SK-N-SH treated with all-trans-retinoic acid at 6 μM for 48 hours (cell line): Measurements from ENCODE around the gene SUGP2.

ENCODE experiments used
- ARNTL ChIP-seq: fragments of 450-650 bp; formaldehyde crosslinking; IDR thresholded peaks from 2 replicates; pipeline ENCODE4 v1.5.0; 2020; ENCODE audit warnings: low read depth, mild to moderate bottlenecking, moderate library complexity, borderline replicate concordance
- CSDC2 ChIP-seq: fragments of 250-450 bp; sonication (Bioruptor Pico); IDR thresholded peaks from 2 replicates; pipeline ENCODE4 v1.5.0; 2020; ENCODE audit warnings: mild to moderate bottlenecking, moderate library complexity
- OSR1 ChIP-seq: fragments of 250-450 bp; sonication (Bioruptor Pico); IDR thresholded peaks from 2 replicates; pipeline ENCODE4 v1.8.0; 2022; ENCODE audit warnings: moderate library complexity, mild to moderate bottlenecking, inconsistent platforms
- PATZ1 ChIP-seq: fragments of 250-450 bp; sonication (Bioruptor Pico); IDR thresholded peaks from 2 replicates; pipeline ENCODE4 v1.8.0; 2020; ENCODE audit warnings: mild to moderate bottlenecking, moderate library complexity, borderline replicate concordance
- RARB ChIP-seq: fragments of 250-450 bp; sonication (Bioruptor Pico); IDR thresholded peaks from 2 replicates; pipeline ENCODE4 v1.8.0; 2021; ENCODE audit warnings: mild to moderate bottlenecking, moderate library complexity
- TSHZ2 ChIP-seq: fragments of 250-450 bp; sonication (Bioruptor Pico); IDR thresholded peaks from 2 replicates; pipeline ENCODE4 v1.5.0; 2020; ENCODE audit warnings: mild to moderate bottlenecking, moderate library complexity
- ZFP3 ChIP-seq: fragments of 250-450 bp; sonication (Bioruptor Pico); IDR thresholded peaks from 2 replicates; pipeline ENCODE4 v1.5.0; 2020; ENCODE audit warnings: mild to moderate bottlenecking, moderate library complexity
- ZFP30 ChIP-seq: fragments of 450-650 bp; formaldehyde crosslinking; IDR thresholded peaks from 2 replicates; pipeline ENCODE4 v1.5.0; 2022; ENCODE audit warnings: mild to moderate bottlenecking, moderate library complexity
- TF ChIP-seq, protein P1 (sequence below): fragments of 250-450 bp; sonication (Bioruptor Pico); IDR thresholded peaks from 2 replicates; pipeline ENCODE4 v1.5.1; 2020; ENCODE audit warnings: low read depth, mild to moderate bottlenecking, moderate library complexity
- TF ChIP-seq, protein P2 (sequence below): fragments of 250-450 bp; sonication (Bioruptor Pico); IDR thresholded peaks from 2 replicates; pipeline ENCODE4 v1.8.0; 2021; ENCODE audit warnings: low read depth, mild to moderate bottlenecking, moderate library complexity, borderline replicate concordance

GRCh38 chr19:19064098-19064722 lies 30.9 kb upstream of the SUGP2 start:
- no peak for TF ChIP-seq ARNTL (CRISPR knock-in tag)
- TF ChIP-seq CSDC2 (CRISPR knock-in tag) = no peak
- no peak for TF ChIP-seq PATZ1 (CRISPR knock-in tag)
- TF ChIP-seq, protein P1, sequence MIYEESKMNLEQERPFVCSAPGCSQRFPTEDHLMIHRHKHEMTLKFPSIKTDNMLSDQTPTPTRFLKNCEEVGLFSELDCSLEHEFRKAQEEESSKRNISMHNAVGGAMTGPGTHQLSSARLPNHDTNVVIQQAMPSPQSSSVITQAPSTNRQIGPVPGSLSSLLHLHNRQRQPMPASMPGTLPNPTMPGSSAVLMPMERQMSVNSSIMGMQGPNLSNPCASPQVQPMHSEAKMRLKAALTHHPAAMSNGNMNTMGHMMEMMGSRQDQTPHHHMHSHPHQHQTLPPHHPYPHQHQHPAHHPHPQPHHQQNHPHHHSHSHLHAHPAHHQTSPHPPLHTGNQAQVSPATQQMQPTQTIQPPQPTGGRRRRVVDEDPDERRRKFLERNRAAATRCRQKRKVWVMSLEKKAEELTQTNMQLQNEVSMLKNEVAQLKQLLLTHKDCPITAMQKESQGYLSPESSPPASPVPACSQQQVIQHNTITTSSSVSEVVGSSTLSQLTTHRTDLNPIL = no peak
- TF ChIP-seq TSHZ2 (CRISPR knock-in tag) = no peak
- TF ChIP-seq OSR1 (CRISPR knock-in tag) = no peak
- no peak for TF ChIP-seq ZFP30 (CRISPR knock-in tag)
- TF ChIP-seq RARB (CRISPR knock-in tag) = no peak
- no peak for TF ChIP-seq ZFP3
- TF ChIP-seq, protein P2, sequence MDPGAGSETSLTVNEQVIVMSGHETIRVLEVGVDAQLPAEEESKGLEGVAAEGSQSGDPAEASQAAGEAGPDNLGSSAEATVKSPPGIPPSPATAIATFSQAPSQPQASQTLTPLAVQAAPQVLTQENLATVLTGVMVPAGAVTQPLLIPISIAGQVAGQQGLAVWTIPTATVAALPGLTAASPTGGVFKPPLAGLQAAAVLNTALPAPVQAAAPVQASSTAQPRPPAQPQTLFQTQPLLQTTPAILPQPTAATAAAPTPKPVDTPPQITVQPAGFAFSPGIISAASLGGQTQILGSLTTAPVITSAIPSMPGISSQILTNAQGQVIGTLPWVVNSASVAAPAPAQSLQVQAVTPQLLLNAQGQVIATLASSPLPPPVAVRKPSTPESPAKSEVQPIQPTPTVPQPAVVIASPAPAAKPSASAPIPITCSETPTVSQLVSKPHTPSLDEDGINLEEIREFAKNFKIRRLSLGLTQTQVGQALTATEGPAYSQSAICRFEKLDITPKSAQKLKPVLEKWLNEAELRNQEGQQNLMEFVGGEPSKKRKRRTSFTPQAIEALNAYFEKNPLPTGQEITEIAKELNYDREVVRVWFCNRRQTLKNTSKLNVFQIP (CRISPR knock-in tag) = no peak
